ENCODE data around the gene TMEM238. TPM values are rescaled to one million over a fixed set of nuclear protein-coding genes. Genes with fewer than 3 reads are reported as not detected.

The TMEM238 gene
- total RNA-seq, 1 donor from 2014 or later: 0.40 TPM

Other genes with a start within 250 kb of the TMEM238 start
- 1.1 TPM in 1 of 2 replicates, not detected in the other for gene TNNT1, start 235.1 kb downstream of the TMEM238 start, total RNA-seq
- 5.4 and 6.5 TPM in 2 replicates for gene TNNI3, start 226.6 kb downstream of the TMEM238 start, total RNA-seq
- 9.5 and 10.4 TPM in 2 replicates for gene DNAAF3, start 217.7 kb downstream of the TMEM238 start, total RNA-seq
- 3.5 and 4.3 TPM in 2 replicates for gene SYT5, start 204.0 kb downstream of the TMEM238 start, total RNA-seq
- 1.2 and 2.0 TPM in 2 replicates for gene PTPRH, start 174.8 kb downstream of the TMEM238 start, total RNA-seq
- 4.9 and 5.8 TPM in 2 replicates for gene TMEM86B, start 155.5 kb downstream of the TMEM238 start, total RNA-seq
- 71.2 and 73.1 TPM in 2 replicates for gene PPP6R1, start 125.3 kb downstream of the TMEM238 start, total RNA-seq
- 53.8 and 54.7 TPM in 2 replicates for gene HSPBP1, start 104.2 kb downstream of the TMEM238 start, total RNA-seq
- 50.0 and 50.7 TPM in 2 replicates for gene BRSK1, start 100.3 kb downstream of the TMEM238 start, total RNA-seq
- gene TMEM150B, start 59.0 kb downstream of the TMEM238 start, total RNA-seq: not detected in 2 replicates
- 32.9 and 35.2 TPM in 2 replicates for gene KMT5C, start 44.4 kb downstream of the TMEM238 start, total RNA-seq
- gene COX6B2, start 29.6 kb downstream of the TMEM238 start, total RNA-seq: 0.16 TPM in 1 of 2 replicates, not detected in the other
- gene GARIN5B, start 21.0 kb downstream of the TMEM238 start, total RNA-seq: not detected in 2 replicates
- gene IL11, start 13.8 kb downstream of the TMEM238 start, total RNA-seq: 0.56 and 0.59 TPM in 2 replicates
- not detected in 2 replicates for gene TMEM190, start 7.5 kb downstream of the TMEM238 start, total RNA-seq
- gene RPL28, start 1.6 kb upstream of the TMEM238 start, total RNA-seq: 1,888 and 1,936 TPM in 2 replicates
- 243 and 269 TPM in 2 replicates for gene UBE2S, start 23.5 kb upstream of the TMEM238 start, total RNA-seq
- 0.54 and 0.59 TPM in 2 replicates for gene SHISA7, start 59.0 kb upstream of the TMEM238 start, total RNA-seq
- gene ISOC2, start 77.3 kb upstream of the TMEM238 start, total RNA-seq: 34.3 and 36.7 TPM in 2 replicates
- not detected in 2 replicates for gene C19orf85, start 80.5 kb upstream of the TMEM238 start, total RNA-seq
- gene ZNF628, start 92.3 kb upstream of the TMEM238 start, total RNA-seq: 14.8 and 15.0 TPM in 2 replicates
- gene NAT14, start 100.9 kb upstream of the TMEM238 start, total RNA-seq: 81.1 and 87.9 TPM in 2 replicates
- gene SSC5D, start 104.1 kb upstream of the TMEM238 start, total RNA-seq: 1.3 and 1.5 TPM in 2 replicates
- gene SBK2, start 152.8 kb upstream of the TMEM238 start, total RNA-seq: not detected in 2 replicates
- 0.39 and 0.68 TPM in 2 replicates for gene SBK3, start 161.3 kb upstream of the TMEM238 start, total RNA-seq
- gene ZNF579, start 196.6 kb upstream of the TMEM238 start, total RNA-seq: 28.2 and 29.1 TPM in 2 replicates
- gene FIZ1, start 215.2 kb upstream of the TMEM238 start, total RNA-seq: 31.6 and 31.8 TPM in 2 replicates
- 6.1 and 6.7 TPM in 2 replicates for gene ZNF524, start 216.0 kb upstream of the TMEM238 start, total RNA-seq
- 20.3 TPM in 2 replicates for gene ZNF865, start 221.4 kb upstream of the TMEM238 start, total RNA-seq
- gene ZNF784, start 240.3 kb upstream of the TMEM238 start, total RNA-seq: 11.0 and 12.4 TPM in 2 replicates